Right renal cortex interstitium (tissue), 3 donors: ENCODE measurements around the gene MORN5. TPM values are rescaled to one million over a fixed set of nuclear protein-coding genes. Genes with fewer than 3 reads are reported as not detected.

Experiments
- DNase-seq, 3 donors: peaks; one replicate each; pipeline ENCODE4 v3.0.0-alpha.2; 2013; ENCODE audit warnings: low read depth in 3 of 3, low spot score in 2 of 3
- polyA plus RNA-seq, 3 donors: library from polyadenylated mRNA; unstranded; fragments of 120-200 nt; gene quantifications; one replicate each; pipeline ENCODE4 v1.2.1, GENCODE V29; 2013; ENCODE audit not compliant: insufficient read length in 3 of 3

Gene MORN5
- polyA plus RNA-seq, 3 donors = 2.4 to 3.4 (median 3.1) TPM

GRCh38 chr9:122213102-122213588, 53.4 kb downstream of the MORN5 start:
- no peak for DNase-seq

- no peak for DNase-seq
These were observed 54.1 kb downstream of the MORN5 start for GRCh38 chr9:122213589-122214413.

- no peak for DNase-seq
These were observed 54.8 kb downstream of the MORN5 start for GRCh38 chr9:122214507-122214906.

- DNase-seq = no peak
These were observed 56.0 kb downstream of the MORN5 start for GRCh38 chr9:122215663-122216062.

- DNase-seq = no peak
These were observed 56.6 kb downstream of the MORN5 start for GRCh38 chr9:122216138-122216797.

- DNase-seq = no peak
These were observed 57.2 kb downstream of the MORN5 start for GRCh38 chr9:122216798-122217418.

- DNase-seq = no peak
These were observed 57.9 kb downstream of the MORN5 start for GRCh38 chr9:122217640-122218039.

- DNase-seq = no peak
These were observed 58.6 kb downstream of the MORN5 start for GRCh38 chr9:122218071-122218934.

- DNase-seq = no peak
These were observed 59.5 kb downstream of the MORN5 start for GRCh38 chr9:122218935-122219855.

- no peak for DNase-seq
These were observed 60.4 kb downstream of the MORN5 start for GRCh38 chr9:122219856-122220672.

GRCh38 chr9:122220673-122221182, 61.0 kb downstream of the MORN5 start:
- no peak for DNase-seq

- no peak for DNase-seq
These were observed 61.6 kb downstream of the MORN5 start for GRCh38 chr9:122221183-122221811.

GRCh38 chr9:122222791-122223190, 63.1 kb downstream of the MORN5 start:
- no peak for DNase-seq

- DNase-seq = no peak
These were observed 63.7 kb downstream of the MORN5 start for GRCh38 chr9:122223435-122223834.

GRCh38 chr9:122225312-122226141, 65.8 kb downstream of the MORN5 start:
- no peak for DNase-seq

GRCh38 chr9:122226142-122226757, 66.5 kb downstream of the MORN5 start:
- no peak for DNase-seq
